ENCODE data around the gene DECR2.

DNA sequence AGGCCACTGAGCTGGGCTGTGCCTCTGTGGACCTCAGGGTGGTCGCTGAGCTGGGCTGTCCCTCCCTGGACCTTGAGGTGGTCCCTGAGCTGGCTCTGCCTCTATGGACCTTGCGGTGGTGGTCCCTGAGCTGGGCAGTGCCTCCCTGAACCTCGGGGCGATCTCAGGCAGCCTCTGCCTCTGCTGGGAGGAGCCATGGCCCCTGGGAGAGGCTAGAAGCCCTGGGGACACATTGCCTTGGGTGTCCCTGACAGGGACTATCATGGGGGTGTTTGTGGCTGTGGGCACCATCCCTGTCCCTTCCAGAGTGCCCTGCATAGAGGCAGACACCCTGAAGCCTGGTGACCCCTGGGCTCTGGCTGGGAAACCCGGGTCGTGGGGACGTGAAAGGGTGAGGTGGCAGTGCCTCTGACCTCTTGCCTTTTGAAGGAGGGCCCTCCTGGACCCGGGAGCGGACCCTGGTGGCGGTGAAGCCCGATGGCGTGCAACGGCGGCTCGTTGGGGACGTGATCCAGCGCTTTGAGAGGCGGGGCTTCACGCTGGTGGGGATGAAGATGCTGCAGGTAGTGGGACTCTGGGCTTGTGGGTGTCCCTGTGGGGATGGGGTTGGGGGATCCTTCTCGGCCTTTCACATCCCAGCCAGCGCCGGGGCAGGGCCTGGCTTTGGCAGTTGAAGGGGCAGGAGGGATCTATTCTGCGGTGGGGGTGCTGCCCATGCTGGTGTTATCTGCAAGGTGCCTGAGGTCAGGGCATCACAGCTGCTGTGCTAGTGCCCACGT lies 2.9 kb upstream of the DECR2 start:
- TF ChIP-seq POLR2A (IDR thresholded peaks at IDR 0.05; ENCODE audit: low read depth, low read length) (no peak), RAD21 (IDR thresholded peaks at IDR 0.05; ENCODE audit: low read length) (no peak), CTCF (conservative IDR thresholded peaks at IDR 0.05; ENCODE audit: low read depth, low read length) (no peak), USF2 (IDR thresholded peaks at IDR 0.05; ENCODE audit: low read depth, low read length) (no peak), FOS (IDR thresholded peaks at IDR 0.05; ENCODE audit: low read depth, low read length) (no peak), RFX5 (IDR thresholded peaks at IDR 0.05; ENCODE audit: low read depth, low read length) (no peak)
- TF ChIP-seq, protein P1, sequence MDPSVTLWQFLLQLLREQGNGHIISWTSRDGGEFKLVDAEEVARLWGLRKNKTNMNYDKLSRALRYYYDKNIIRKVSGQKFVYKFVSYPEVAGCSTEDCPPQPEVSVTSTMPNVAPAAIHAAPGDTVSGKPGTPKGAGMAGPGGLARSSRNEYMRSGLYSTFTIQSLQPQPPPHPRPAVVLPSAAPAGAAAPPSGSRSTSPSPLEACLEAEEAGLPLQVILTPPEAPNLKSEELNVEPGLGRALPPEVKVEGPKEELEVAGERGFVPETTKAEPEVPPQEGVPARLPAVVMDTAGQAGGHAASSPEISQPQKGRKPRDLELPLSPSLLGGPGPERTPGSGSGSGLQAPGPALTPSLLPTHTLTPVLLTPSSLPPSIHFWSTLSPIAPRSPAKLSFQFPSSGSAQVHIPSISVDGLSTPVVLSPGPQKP (IDR thresholded peaks at IDR 0.05; ENCODE audit: borderline replicate concordance, low read depth, low read length): no peak

Measured in IMR-90 (cell line).